Parietal lobe (tissue), 2 donors: Measurements from ENCODE around the gene WDR74. TPM values are rescaled to one million over a fixed set of nuclear protein-coding genes. Genes with fewer than 3 reads are reported as not detected.

Experiments
- small RNA-seq: library from RNA; depleted of rRNA; stranded (forward); fragments of <200 nt; gene quantifications from one replicate; pipeline ENCODE3, GENCODE V24; 2014; ENCODE audit warnings: low replicate concordance
- total RNA-seq: library from RNA; depleted of rRNA; stranded (reverse); fragments of >200 nt; gene quantifications from one replicate; pipeline ENCODE4 v1.2.3, GENCODE V29; 2014

WDR74 gene
- 45.7 TPM for total RNA-seq

GRCh38 chr11:62839050-62839945, at the start of gene WDR74:
WDR74 (minus strand) TSS chr11:62839590; CDS start chr11:62839570, 20 bp downstream.

GRCh38 chr11:62880803-62881578, 41.6 kb upstream of the WDR74 start, which contains the start of gene SLC3A2:
SLC3A2 (plus strand) TSS chr11:62880896; CDS start chr11:62881024, 128 bp downstream.

GRCh38 chr11:62832336-62833234, 6.8 kb downstream of the WDR74 start, which contains the start of gene TEX54:
TEX54 (minus strand) TSS chr11:62832841.

DNA sequence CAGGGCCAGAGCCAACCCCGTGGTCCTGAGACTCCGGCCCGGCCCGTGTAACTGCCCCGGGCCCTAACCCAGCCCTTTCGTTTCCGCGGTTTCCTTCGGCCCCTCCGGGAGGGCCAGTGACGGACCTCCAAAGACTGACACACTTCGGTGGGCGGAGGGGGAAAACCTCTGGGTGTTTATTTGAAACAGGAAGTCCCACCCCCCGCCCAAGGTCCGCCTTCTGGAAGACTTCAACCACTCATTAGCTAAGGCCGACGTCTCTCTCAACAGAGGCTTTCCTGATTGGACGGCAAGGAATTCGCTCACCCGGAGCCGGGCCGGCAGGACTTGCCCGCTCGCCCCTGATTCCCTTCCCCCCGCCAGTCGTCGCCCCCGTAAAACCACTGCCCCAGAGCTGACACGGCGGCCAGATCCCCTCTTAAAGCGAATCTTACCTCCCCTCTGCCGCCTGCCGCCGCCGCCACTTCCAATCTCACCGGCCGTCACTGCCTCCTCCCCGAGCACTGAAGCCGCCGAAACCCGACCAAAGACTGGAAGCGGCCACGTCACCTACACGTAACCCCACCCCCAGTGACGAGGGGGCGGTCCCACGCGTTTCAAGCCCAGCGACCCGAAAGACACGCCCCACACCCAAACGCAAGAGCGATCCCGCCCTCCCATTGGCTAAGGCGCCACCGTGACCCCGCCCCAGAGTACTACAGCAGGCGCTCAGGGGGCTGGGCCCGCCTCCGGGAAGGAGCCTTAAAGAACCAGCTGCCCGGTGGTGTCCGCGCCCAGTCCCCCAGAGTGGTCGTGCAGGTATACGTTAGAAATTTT, 7.7 kb downstream of the WDR74 start, which contains the start of gene STX5:
TSS of gene STX5 (minus strand) at position 532 of the 816 bp plus-strand sequence. CDS start 808 bp downstream, outside the sequence.

DNA sequence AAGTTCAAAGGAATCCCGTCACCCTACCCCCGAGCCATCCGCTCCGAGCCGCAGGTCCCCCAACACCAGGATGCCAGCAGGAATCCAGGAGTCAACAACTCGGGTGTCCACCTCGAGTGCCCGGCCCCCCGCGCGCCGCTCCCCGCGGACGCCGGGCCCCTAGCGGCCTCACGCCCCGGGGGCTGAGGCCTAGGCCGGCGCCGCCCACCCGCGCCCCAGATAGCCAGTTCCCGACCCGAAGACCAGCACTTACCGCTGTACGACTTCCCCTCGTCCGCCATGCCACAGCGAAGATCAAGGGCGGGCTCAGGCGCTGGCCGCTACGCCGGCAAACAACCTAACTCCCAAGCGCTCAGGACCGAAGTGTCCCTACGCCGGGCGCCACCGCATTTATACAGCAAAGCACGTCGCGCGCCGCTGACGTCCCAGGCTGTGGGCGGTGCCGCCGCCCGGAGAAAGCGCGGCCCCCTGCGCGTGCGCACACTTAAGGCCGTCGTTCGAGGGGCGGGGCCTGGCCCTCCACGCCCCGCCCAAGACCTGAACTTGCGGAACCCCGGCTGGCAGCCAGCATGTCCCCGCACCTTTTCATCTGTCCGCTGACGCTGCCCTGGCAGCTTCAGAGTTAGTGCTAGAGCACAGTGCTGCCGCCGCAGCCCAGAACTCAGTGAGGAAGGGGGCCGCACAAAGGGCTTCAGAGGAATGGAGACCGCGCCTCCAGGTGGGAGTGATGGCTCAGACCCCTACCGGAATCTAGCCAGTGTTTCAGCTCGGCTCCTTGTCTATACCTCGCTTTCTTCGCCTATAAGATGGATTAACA, 34.1 kb downstream of the WDR74 start, which contains the start of gene NXF1:
TSS of gene NXF1 (minus strand) at position 365 of the 817 bp plus-strand sequence. CDS start at position 281, 84 bp downstream.

DNA sequence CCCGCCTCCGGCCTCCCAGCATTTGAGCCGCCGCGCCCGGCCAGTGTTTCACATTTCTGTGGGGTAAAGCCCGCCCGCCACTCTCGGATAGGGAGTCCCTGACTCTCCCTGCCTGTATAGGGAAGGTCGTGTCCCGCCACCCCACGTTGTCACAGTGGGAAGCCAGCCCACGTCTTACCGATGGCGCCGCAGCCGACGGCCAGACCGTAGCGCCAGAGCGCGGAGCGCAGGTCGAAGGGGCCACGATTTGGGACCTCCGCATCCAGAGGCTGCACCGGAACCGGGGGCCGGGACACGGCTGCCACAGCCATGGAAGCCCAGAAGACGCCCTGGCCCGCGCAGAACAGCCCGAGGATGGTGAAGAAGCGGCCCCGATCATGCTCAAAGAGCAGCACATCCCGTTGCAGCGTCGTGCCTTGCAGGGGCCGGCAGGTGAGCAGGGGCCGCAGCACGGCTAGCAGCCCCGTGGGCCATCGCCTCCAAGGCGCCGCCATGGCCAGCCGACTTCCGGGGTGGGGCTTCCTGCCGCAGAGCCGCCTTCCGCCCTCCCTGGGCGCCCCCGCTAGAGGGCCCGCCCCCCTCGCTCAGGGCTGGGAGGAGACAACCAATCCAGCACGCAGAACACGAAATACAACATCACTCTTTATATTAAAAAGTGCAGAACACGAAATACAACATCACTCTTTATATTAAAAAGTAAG, 47.7 kb downstream of the WDR74 start, which contains the start of gene TMEM223:
TSS of gene TMEM223 (minus strand) at position 506 of the 701 bp plus-strand sequence. CDS start at position 494, 12 bp downstream.

GRCh38 chr11:62787005-62787759, 52.2 kb downstream of the WDR74 start, which contains the start of gene TMEM179B:
TMEM179B (plus strand) TSS chr11:62787402; CDS start chr11:62787432, 30 bp downstream.

Small RNAs within 50 kb of the gene (small RNA-seq; reads per million reads assigned to genes)
- gene MIR6514 (0.21 reads per million), gene RF00099 (not detected), gene RNU6-118P (not detected), gene SNORD22 (not detected), gene SNORD26 (not detected), gene SNORD27 (not detected), gene SNORD28 (not detected), gene SNORD30 (129 reads per million, percentile 96 among the genes with 10 or more reads in this experiment)

Other genes starting within 250 kb of the WDR74 start
- 7.5 TPM for gene TUT1, start 248.1 kb downstream of the WDR74 start, total RNA-seq
- gene MTA2, start 237.7 kb downstream of the WDR74 start, total RNA-seq: 139 TPM
- gene EML3, start 226.8 kb downstream of the WDR74 start, total RNA-seq: 5.9 TPM
- 0.94 TPM for gene ROM1, start 226.3 kb downstream of the WDR74 start, total RNA-seq
- gene B3GAT3, start 217.6 kb downstream of the WDR74 start, total RNA-seq: 22.5 TPM
- 64.8 TPM for gene GANAB, start 193.0 kb downstream of the WDR74 start, total RNA-seq
- 16.3 TPM for gene INTS5, start 186.3 kb downstream of the WDR74 start, total RNA-seq
- 19.7 TPM for gene C11orf98, start 174.4 kb downstream of the WDR74 start, total RNA-seq
- gene CSKMT, start 174.3 kb downstream of the WDR74 start, total RNA-seq: 8.8 TPM
- gene UQCC3, start 167.9 kb downstream of the WDR74 start, total RNA-seq: 4.1 TPM
- gene LBHD1, start 167.3 kb downstream of the WDR74 start, total RNA-seq: 5.6 TPM
- gene UBXN1, start 160.5 kb downstream of the WDR74 start, total RNA-seq: 85.1 TPM
- 0.31 TPM for gene LRRN4CL, start 150.1 kb downstream of the WDR74 start, total RNA-seq
- 102 TPM for gene BSCL2, start 132.2 kb downstream of the WDR74 start, total RNA-seq
- gene GNG3, start 131.9 kb downstream of the WDR74 start, total RNA-seq: 28.8 TPM
- gene HNRNPUL2, start 112.1 kb downstream of the WDR74 start, total RNA-seq: 30.0 TPM
- gene TTC9C, start 111.1 kb downstream of the WDR74 start, total RNA-seq: 28.2 TPM
- gene ZBTB3, start 85.4 kb downstream of the WDR74 start, total RNA-seq: 13.8 TPM
- gene POLR2G, start 78.0 kb downstream of the WDR74 start, total RNA-seq: 60.1 TPM
- gene TAF6L, start 68.2 kb downstream of the WDR74 start, total RNA-seq: 16.0 TPM
- gene TMEM179B, start 52.2 kb downstream of the WDR74 start, total RNA-seq: 22.8 TPM
- 15.7 TPM for gene TMEM223, start 47.6 kb downstream of the WDR74 start, total RNA-seq
- 33.2 TPM for gene NXF1, start 34.1 kb downstream of the WDR74 start, total RNA-seq
- gene STX5, start 7.5 kb downstream of the WDR74 start, total RNA-seq: 40.1 TPM
- not detected for gene TEX54, start 6.7 kb downstream of the WDR74 start, total RNA-seq
- 76.7 TPM for gene SLC3A2, start 41.3 kb upstream of the WDR74 start, total RNA-seq
- 12.8 TPM for gene CHRM1, start 81.8 kb upstream of the WDR74 start, total RNA-seq
- gene SLC22A6, start 145.4 kb upstream of the WDR74 start, total RNA-seq: 1.3 TPM
- not detected for gene SLC22A8, start 176.3 kb upstream of the WDR74 start, total RNA-seq